Left hindlimb (tissue), 1 donor: Measurements from ENCODE around the gene FCHSD2.
"Not testable (repeated sequence)": the region's sequence is repeated elsewhere in the genome, so short reads cannot be mapped to it uniquely, and the experiment has no call there.

Experiments
- DNase-seq: peaks from one replicate; pipeline ENCODE4 v3.0.0-alpha.2; 2018

FCHSD2 gene

DNA sequence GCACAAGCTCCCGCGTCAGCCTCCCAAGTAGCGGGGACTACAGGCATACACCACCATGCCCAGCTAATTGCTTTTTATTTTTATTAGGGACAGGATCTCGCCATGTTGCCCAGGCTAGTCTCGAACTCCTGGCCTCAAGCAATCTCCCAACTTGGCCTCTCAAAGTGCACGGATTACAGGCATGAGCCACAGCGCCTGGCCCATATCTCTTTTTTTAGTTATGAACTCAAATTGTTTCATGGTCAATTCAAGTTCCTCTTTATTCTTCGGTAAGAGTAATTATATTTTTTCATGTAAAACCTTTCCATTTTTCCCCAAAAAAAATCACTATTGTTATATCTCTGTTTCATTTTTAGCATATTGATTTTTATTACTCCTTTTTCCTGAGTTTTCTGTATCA lies 25.5 kb downstream of the FCHSD2 start:
- no peak for DNase-seq

GRCh38 chr11:73114835-73115220 lies 27.3 kb downstream of the FCHSD2 start:
- DNase-seq: no peak

GRCh38 chr11:73114110-73114834 lies 27.8 kb downstream of the FCHSD2 start:
- DNase-seq: no peak

- no peak for DNase-seq
These were observed 28.7 kb downstream of the FCHSD2 start for GRCh38 chr11:73113426-73113825.

DNA sequence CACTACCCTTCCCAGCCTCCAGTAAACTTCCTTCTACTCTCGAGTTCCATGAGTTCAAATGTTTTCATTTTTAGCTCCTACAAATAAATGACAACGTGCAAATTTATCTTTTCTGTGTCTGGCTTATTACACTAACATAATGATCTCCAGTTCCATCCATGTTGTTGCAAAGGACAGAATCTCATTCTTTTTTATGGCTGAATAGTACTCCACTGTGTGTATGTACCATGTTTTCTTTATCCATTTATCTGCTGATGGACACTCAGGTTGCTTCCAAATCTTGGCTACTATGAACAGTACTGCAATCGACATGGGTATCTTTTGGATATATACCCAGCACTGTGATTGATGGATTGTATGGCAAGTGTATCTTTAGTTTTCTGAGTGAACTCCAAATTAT lies 34.5 kb downstream of the FCHSD2 start:
- no peak for DNase-seq

- DNase-seq: no peak
These were observed 35.8 kb downstream of the FCHSD2 start for GRCh38 chr11:73106347-73106746.

DNA sequence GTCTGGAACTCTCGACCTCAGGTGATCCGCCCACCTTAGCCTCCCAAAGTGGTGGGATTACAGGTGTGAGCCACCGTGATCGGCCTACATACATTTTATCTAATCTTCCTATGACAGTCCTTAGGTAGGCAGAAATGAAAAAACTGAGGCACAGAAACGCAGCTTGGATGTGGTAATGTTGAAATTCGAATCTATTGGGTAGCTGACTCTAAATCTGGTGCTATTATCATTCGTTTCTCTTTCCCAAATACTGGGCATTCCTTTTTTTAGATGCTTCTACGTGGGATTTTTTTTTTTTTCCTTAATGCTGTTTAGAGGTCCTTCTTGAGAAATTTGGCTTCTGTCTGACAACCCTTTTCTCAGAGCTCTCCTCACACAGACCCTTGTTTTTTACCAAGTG lies 41.5 kb downstream of the FCHSD2 start:
- no peak for DNase-seq

- DNase-seq: no peak
These were observed 42.4 kb downstream of the FCHSD2 start for GRCh38 chr11:73099512-73100266.

GRCh38 chr11:73095613-73096012 lies 46.5 kb downstream of the FCHSD2 start:
- peak; percentile 41 for DNase-seq

- DNase-seq: no peak
These were observed 50.4 kb downstream of the FCHSD2 start for GRCh38 chr11:73091521-73092305.

DNA sequence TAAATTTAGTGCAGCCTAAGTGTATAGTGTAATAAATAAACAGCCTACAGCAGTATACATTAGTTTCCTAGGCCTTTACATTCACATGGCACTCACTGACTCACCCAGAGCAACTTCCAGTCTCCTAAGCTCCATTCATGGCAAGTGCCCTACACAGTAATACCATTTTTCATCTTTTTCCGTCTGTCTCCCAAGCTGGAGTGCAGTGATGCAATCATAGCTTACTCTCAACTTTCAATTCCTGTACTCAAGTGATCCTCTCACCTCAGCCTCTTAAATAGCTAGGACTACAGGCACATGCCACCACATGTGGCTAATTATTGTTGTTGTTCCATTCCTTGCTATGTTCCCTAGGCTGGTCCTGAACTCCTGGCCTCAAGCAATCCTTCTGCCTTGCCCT lies 54.4 kb downstream of the FCHSD2 start:
- DNase-seq: no peak

DNA sequence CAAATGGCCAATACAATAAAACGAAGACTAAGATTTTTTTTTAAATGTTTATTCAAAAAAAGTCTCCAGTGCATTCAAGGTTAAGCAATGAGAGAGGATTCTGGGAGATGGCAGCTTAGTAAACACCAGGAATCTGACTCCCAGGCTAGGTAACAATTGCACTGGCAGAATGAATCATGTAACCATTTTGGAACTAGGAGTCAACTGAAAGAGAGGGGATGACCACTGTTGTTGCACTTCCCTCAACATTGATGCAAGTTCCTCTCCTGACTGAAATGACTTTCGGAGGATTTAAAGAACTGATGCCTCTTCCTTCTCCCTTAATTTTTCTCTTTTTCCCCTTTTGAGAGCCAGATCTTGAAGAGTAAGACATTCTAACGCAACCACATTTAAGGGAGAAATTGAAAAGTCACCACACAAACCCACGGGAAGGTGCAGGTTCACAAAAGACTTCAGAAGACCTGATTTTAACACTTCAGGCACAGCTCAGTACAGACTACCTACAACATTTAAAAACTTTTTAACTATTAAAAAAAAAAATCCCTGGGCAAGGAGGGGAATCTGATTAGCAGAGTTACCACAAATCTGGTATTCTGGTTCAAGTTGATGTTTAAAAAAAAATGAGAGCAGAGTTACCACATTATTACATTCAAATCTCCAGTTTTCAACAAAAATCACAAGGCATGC lies 56.8 kb downstream of the FCHSD2 start:
- DNase-seq: no peak

DNA sequence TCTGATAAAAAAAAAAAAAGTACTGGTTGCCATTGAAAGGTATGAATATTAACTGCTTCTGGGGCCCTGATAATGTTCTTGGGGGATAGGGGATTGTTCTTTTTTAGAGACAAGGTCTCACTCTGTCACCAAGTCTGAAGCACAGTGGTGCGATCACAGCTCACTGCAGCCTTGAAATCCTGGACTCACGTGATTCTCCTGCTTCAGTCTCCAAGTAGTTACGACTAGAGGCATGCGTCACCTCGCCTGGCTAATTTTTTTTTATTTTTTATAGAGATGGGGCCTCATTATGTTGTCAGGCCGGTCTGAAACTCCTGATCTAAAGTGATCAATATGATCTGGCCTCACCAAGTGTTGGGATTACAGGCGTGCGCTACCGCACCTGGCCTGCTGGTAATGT lies 63.5 kb downstream of the FCHSD2 start:
- no peak for DNase-seq

DNA sequence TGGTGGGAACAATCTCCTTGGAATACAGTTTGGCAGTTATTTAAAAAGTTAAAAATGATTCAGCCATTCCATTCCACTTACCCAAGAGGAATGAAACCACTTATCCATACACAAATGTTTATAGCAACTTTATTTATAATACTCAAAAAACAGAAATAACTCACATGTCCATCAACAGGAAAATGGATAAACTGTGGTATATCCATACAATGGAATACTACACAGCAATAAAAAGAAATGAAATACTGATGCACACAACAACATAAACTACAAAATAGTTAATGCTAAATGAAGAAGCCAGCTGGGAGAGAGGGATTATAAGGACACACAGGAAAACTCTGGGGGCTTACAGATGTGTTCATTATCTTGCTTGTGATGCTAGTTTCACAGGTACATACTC lies 64.7 kb downstream of the FCHSD2 start:
- DNase-seq: no peak

DNA sequence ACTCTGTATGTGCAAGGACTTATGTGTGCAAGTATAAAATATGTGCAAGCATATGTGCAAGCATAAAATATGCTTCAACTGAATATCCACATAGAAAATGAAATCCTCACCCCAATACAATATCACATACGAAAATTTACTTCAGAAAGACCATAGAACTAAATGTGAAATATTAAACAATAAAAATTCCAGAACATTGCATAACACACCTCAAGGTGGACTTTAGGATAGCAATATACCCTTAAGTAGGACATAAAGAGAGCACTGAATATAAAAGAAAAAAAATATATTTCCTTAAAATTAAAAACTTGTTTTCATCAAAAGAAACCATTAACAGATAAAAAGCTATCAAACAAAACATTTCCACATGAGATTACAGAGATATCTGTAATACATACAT lies 67.8 kb downstream of the FCHSD2 start:
- DNase-seq: no peak

GRCh38 chr11:73072935-73073481 lies 69.1 kb downstream of the FCHSD2 start:
- DNase-seq: no peak

DNA sequence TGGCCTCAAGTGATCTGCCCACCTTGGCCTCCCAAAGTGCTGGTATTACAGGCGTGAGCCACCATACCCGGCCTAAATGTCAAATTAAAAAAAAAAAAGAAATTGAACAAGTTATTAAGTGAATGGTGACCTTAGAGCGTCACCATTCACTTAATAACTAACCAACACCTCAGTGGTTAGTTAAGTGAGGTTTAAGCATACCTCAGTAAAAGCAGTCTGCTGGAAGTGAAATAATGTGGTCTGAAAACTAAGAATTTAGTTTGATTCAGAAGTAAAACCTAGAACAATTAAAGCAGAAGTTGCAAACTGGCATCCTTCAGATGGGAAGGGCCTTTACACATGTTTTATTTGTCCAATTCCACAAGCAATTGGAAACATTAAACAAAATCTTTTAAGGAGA lies 71.5 kb downstream of the FCHSD2 start:
- DNase-seq: no peak

GRCh38 chr11:73061857-73062424 lies 80.2 kb downstream of the FCHSD2 start:
- not testable (repeated sequence) for DNase-seq

DNA sequence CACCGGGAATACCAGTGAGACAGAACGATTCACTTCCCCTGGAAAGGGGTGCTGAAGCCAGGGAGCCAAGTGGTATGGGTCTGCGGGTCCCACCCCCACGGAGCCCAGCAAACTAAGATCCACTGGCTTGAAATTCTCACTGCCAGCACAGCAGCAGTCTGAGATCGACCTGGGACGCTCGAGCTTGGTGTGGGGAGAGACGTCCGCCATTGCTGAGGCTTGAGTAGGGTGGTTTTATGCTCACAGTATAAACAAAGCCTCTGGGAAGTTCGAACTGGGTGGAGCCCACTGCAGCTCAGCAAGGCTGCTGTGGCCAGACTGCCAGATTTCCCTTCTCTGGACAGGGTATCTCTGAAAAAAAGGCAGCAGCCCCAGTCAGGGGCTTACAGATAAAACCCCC lies 80.7 kb downstream of the FCHSD2 start:
- not testable (repeated sequence) for DNase-seq

DNA sequence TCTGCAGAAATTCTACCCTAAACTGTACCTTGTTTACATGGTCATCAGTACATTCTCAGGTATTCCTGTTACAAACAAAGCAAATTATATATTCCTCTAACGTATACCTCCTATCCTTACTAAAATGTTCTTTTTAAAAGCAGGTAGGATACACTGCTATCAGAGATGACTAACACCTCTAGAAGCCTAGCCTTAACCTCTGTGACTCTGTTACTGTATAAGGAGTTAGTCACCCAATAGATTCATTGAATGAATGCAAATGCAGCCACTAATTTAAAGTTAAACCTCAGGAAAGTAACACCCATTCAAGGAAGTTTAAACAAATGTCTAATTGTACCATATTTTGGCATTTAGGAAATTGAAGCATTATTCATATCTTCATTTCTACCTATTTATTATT lies 82.2 kb downstream of the FCHSD2 start:
- DNase-seq: no peak

GRCh38 chr11:73058989-73059674 lies 83.0 kb downstream of the FCHSD2 start:
- no peak for DNase-seq
